Heart left ventricle (tissue), 13 donors: ENCODE results near the gene BCAS1.

ENCODE experiments used
- CTCF ChIP-seq, 12 donors: fragments of 200-600 bp; sonication (generic) in 4 of 12; IDR thresholded peaks; one replicate each; pipeline versions ENCODE4 v1.5.0 to v1.8.0; 2018 to 2022; ENCODE audit warnings: antibody characterized with exemption in 12 of 12, mild to moderate bottlenecking in 5 of 12
- POLR2A ChIP-seq, 2 donors: fragments of 450-650 bp; IDR thresholded peaks; one replicate each; pipeline ENCODE4 v1.6.1; 2017; ENCODE audit warnings: antibody characterized with exemption in 2 of 2, mild to moderate bottlenecking in 2 of 2, moderate library complexity in 2 of 2
- donor health status: ischemic (EF 13 %, LVEDD 7.1; RV severe dilation, severe dysfunction).
- donor health status: DM: no; HTN: yes; CAD: no.
- donor health status: DM: no; HTN: no; CAD: no.
- donor health status: ischemic (EF 25% LVEDD 6.9; RV normal size, moderate dysfunction).
- donor health status: ischemic (EF 25% LVEDD 5.7; RV mildly dilated, moderate dysfunction).
- donor health status: ischemic (EF 35%, LVEDD 5.7; RV mildly dilated, moderate dysfunction).
- donor health status: nonischemic (EF 11% LVEDD 7.7; RV severe dilation, severe dysfunction).
- donor health status: DM: yes; HTN: yes; CAD: no.
- donor health status: PGD.
- donor health status: ischemic (EF 29% LVEDD 5.4; RV normal size, mild dysfunction).
- donor health status: nonischemic (EF 23%, LVEDD 6.1; RV moderate dilation, normal function).

- TF ChIP-seq CTCF (IDR thresholded peaks at IDR 0.05), result no peak
- TF ChIP-seq POLR2A (IDR thresholded peaks at IDR 0.05), result no peak
Observed at GRCh38 chr20:54093423-54094267, 23.3 kb upstream of the BCAS1 start.
